Neural cell (in vitro differentiated cells): ENCODE results near the gene LTO1.

ENCODE experiments used
- CTCF ChIP-seq: fragments of 450-650 bp; IDR thresholded peaks from 2 replicates; pipeline ENCODE4 v1.5.1; 2014; ENCODE audit warnings: antibody characterized with exemption, mild to moderate bottlenecking, moderate library complexity; ENCODE audit not compliant: poor library complexity, severe bottlenecking
- EZH2 ChIP-seq: fragments of 200-600, 300-800 bp; shearing (Covaris generic), sonication (generic); IDR thresholded peaks from 2 replicates; pipeline ENCODE4 v1.6.1; 2014; ENCODE audit warnings: antibody characterized with exemption, low read length, borderline replicate concordance, mild to moderate bottlenecking; ENCODE audit not compliant: insufficient read depth, poor library complexity, severe bottlenecking
- POLR2AphosphoS5 ChIP-seq: IDR thresholded peaks from 2 replicates; pipeline ENCODE4 v1.6.1; 2012
- REST ChIP-seq: IDR thresholded peaks from 2 replicates; pipeline ENCODE4 v1.6.1; 2012; ENCODE audit warnings: borderline replicate concordance
- TAF1 ChIP-seq: IDR thresholded peaks from 2 replicates; pipeline ENCODE4 v1.6.1; 2012; ENCODE audit warnings: low read depth

GRCh38 chr11:69695581-69695980, 20.4 kb upstream of the LTO1 start:
- no peak for TF ChIP-seq REST
- no peak for TF ChIP-seq CTCF
- TF ChIP-seq POLR2AphosphoS5 = no peak
- TF ChIP-seq EZH2 = no peak
- no peak for TF ChIP-seq TAF1
